NCI-H146 treated with DMSO at 0.1 percent for 48 hours (cell line): ENCODE measurements around the gene LY86.

Source experiments
- DNase-seq: peaks from one replicate; lab custom pipeline; 2025; ENCODE audit not compliant: unreplicated experiment; lab: John Stamatoyannopoulos, UW

The LY86 gene

GRCh38 chr6:6620766-6621425 lies 32.4 kb downstream of the LY86 start:
- DNase-seq: no peak

GRCh38 chr6:6622501-6622900 lies 34.0 kb downstream of the LY86 start:
- no peak for DNase-seq

GRCh38 chr6:6623553-6623952 lies 35.0 kb downstream of the LY86 start:
- DNase-seq: no peak

GRCh38 chr6:6624269-6624990 lies 35.9 kb downstream of the LY86 start:
- no peak for DNase-seq

GRCh38 chr6:6626187-6626586 lies 37.7 kb downstream of the LY86 start:
- DNase-seq: no peak

GRCh38 chr6:6629402-6629801 lies 40.9 kb downstream of the LY86 start:
- no peak for DNase-seq

GRCh38 chr6:6631053-6631452 lies 42.5 kb downstream of the LY86 start:
- DNase-seq: no peak

GRCh38 chr6:6631534-6632276 lies 43.2 kb downstream of the LY86 start:
- DNase-seq: no peak

GRCh38 chr6:6633898-6634734 lies 45.6 kb downstream of the LY86 start:
- DNase-seq: no peak

GRCh38 chr6:6634735-6635075 lies 46.2 kb downstream of the LY86 start:
- DNase-seq: no peak

- no peak for DNase-seq
Measured at GRCh38 chr6:6635291-6635690, 46.8 kb downstream of the LY86 start.

GRCh38 chr6:6635869-6636268 lies 47.3 kb downstream of the LY86 start:
- no peak for DNase-seq

GRCh38 chr6:6639572-6639971 lies 51.1 kb downstream of the LY86 start:
- DNase-seq: no peak

- DNase-seq: no peak
Measured at GRCh38 chr6:6640926-6641325, 52.4 kb downstream of the LY86 start.

- DNase-seq: no peak
Measured at GRCh38 chr6:6643398-6643797, 54.9 kb downstream of the LY86 start.

GRCh38 chr6:6645261-6645917 lies 56.9 kb downstream of the LY86 start:
- DNase-seq: no peak

- no peak for DNase-seq
Measured at GRCh38 chr6:6646384-6646783, 57.9 kb downstream of the LY86 start.

GRCh38 chr6:6646859-6647258 lies 58.3 kb downstream of the LY86 start:
- no peak for DNase-seq

GRCh38 chr6:6648692-6649343 lies 60.3 kb downstream of the LY86 start:
- DNase-seq: no peak

GRCh38 chr6:6649824-6650349 lies 61.4 kb downstream of the LY86 start:
- no peak for DNase-seq
